K562 (cell line): ENCODE measurements around the gene PLXNA2. TPM values are rescaled to one million over a fixed set of nuclear protein-coding genes. Genes with fewer than 3 reads are reported as not detected.

Experiments
- BMI1 ChIP-seq: fragments of 150-350 bp; IDR thresholded peaks from 2 replicates; pipeline ENCODE4 v1.6.1; 2014; ENCODE audit warnings: low read length
- ETV5 ChIP-seq: sonication (generic); formaldehyde crosslinking; IDR thresholded peaks from 2 replicates; pipeline ENCODE4 v1.4.0; 2020; ENCODE audit warnings: low read depth, mild to moderate bottlenecking, missing genetic modification reagents
- GATA2 ChIP-seq: sonication (generic); formaldehyde crosslinking; IDR thresholded peaks from 2 replicates; pipeline ENCODE4 v1.4.0; 2020; ENCODE audit warnings: mild to moderate bottlenecking, missing genetic modification reagents
- KDM1A ChIP-seq, 2 experiments: fragments of 450-650 bp; IDR thresholded peaks; 2 replicates each; pipeline ENCODE4 v1.6.1; 2016; ENCODE audit warnings: mild to moderate bottlenecking in 2 of 2
- PRDM10 ChIP-seq: fragments of 450-650 bp; IDR thresholded peaks from 2 replicates; pipeline ENCODE4 v1.6.1; 2018; ENCODE audit not compliant: partially characterized antibody
- RCOR1 ChIP-seq, 2 experiments: IDR thresholded peaks; 2 replicates each; pipeline ENCODE4 v1.6.1; 2012; ENCODE audit warnings: low read depth in 2 of 2, low read length in 2 of 2, borderline replicate concordance in 1 of 2, improper control_type of control experiment in 1 of 2
- TFAP4 ChIP-seq: sonication (generic); formaldehyde crosslinking; IDR thresholded peaks from 2 replicates; pipeline ENCODE4 v1.8.0; 2022; ENCODE audit warnings: missing genetic modification reagents, mild to moderate bottlenecking, moderate library complexity, borderline replicate concordance
- YY1 ChIP-seq, 3 experiments: IDR thresholded peaks; 2 replicates each; pipeline ENCODE4 v1.6.1; 2011; ENCODE audit warnings: low read length in 2 of 3, mild to moderate bottlenecking in 2 of 3, moderate library complexity in 2 of 3, borderline replicate concordance in 1 of 3, control low read depth in 1 of 3, low read depth in 1 of 3; ENCODE audit not compliant: insufficient read depth in 3 of 3, insufficient replicate concordance in 2 of 3, control insufficient read depth in 1 of 3, insufficient read length in 1 of 3; ENCODE audit errors: extremely low read depth in 1 of 3
- ZBTB7A ChIP-seq: IDR thresholded peaks from 2 replicates; pipeline ENCODE4 v1.6.1; 2011; ENCODE audit warnings: low read depth, mild to moderate bottlenecking, low read length, moderate library complexity, borderline replicate concordance; ENCODE audit not compliant: control insufficient read depth
- ZNF384 ChIP-seq: IDR thresholded peaks from 2 replicates; pipeline ENCODE4 v1.6.1; 2012; ENCODE audit warnings: low read depth, low read length, improper control_type of control experiment
- polyA plus RNA-seq, 8 experiments: library from polyadenylated mRNA; depleted of rRNA in 4 of 8; stranded (reverse) in 5 of 8; unstranded in 3 of 8; fragments of >200 nt; fragmentation: Nextera tagmentation in 2 of 8; fragmentation: Illumina TruSeq in 1 of 8; extraction: Ambion mirVana in 2 of 8; extraction: Trizol in 1 of 8; gene quantifications; 2 replicates each; pipeline versions ENCODE4 v1.2.1 to v1.2.3, GENCODE V29; 2011 to 2014; ENCODE audit warnings: inconsistent platforms in 1 of 8, missing spikeins in 1 of 8
- total RNA-seq, 7 experiments: library from RNA; depleted of rRNA in 6 of 7; stranded (reverse); fragments of >200 nt in 6 of 7; fragmentation: Illumina TruSeq in 2 of 7; extraction: Trizol in 2 of 7; gene quantifications; 2 replicates each; pipeline versions ENCODE4 v1.2.1 to v1.2.3, GENCODE V29; 2011 to 2021; ENCODE audit warnings: low replicate concordance in 1 of 7
- TF ChIP-seq, protein P1 (sequence below): sonication (generic); formaldehyde crosslinking; IDR thresholded peaks from 2 replicates; pipeline ENCODE4 v1.8.0; 2023; ENCODE audit warnings: missing genetic modification reagents, mild to moderate bottlenecking, borderline replicate concordance
- TF ChIP-seq, protein P2 (sequence below): sonication (generic); formaldehyde crosslinking; IDR thresholded peaks from 2 replicates; pipeline ENCODE4 v1.8.1; 2022; ENCODE audit warnings: missing genetic modification reagents
- TF ChIP-seq, protein P3 (sequence below): IDR thresholded peaks from 2 replicates; pipeline ENCODE4 v1.6.1; 2016; ENCODE audit warnings: missing genetic modification characterization, missing compliant biosample characterization

Gene PLXNA2
- total and polyA plus RNA-seq, 9 of the 15 experiments (the other 6 are each of a cell fraction or from before 2014, with no cell fraction given), result 0.01 to 1.3 (median 0.32) TPM

GRCh38 chr1:208221291-208221622, 22.9 kb downstream of the PLXNA2 start (continued):
- no peak for TF ChIP-seq GATA2 (CRISPR knock-in tag)
- TF ChIP-seq YY1 (IDR thresholded peaks at IDR 0.05; ENCODE audit: borderline replicate concordance in 1 of 3, control insufficient read depth in 1 of 3, extremely low read depth in 1 of 3, insufficient read depth in 3 of 3, insufficient read length in 1 of 3, insufficient replicate concordance in 2 of 3, low read depth in 1 of 3, low read length in 2 of 3), result no peak
- TF ChIP-seq ETV5 (CRISPR knock-in tag), result no peak
- TF ChIP-seq, protein P1, sequence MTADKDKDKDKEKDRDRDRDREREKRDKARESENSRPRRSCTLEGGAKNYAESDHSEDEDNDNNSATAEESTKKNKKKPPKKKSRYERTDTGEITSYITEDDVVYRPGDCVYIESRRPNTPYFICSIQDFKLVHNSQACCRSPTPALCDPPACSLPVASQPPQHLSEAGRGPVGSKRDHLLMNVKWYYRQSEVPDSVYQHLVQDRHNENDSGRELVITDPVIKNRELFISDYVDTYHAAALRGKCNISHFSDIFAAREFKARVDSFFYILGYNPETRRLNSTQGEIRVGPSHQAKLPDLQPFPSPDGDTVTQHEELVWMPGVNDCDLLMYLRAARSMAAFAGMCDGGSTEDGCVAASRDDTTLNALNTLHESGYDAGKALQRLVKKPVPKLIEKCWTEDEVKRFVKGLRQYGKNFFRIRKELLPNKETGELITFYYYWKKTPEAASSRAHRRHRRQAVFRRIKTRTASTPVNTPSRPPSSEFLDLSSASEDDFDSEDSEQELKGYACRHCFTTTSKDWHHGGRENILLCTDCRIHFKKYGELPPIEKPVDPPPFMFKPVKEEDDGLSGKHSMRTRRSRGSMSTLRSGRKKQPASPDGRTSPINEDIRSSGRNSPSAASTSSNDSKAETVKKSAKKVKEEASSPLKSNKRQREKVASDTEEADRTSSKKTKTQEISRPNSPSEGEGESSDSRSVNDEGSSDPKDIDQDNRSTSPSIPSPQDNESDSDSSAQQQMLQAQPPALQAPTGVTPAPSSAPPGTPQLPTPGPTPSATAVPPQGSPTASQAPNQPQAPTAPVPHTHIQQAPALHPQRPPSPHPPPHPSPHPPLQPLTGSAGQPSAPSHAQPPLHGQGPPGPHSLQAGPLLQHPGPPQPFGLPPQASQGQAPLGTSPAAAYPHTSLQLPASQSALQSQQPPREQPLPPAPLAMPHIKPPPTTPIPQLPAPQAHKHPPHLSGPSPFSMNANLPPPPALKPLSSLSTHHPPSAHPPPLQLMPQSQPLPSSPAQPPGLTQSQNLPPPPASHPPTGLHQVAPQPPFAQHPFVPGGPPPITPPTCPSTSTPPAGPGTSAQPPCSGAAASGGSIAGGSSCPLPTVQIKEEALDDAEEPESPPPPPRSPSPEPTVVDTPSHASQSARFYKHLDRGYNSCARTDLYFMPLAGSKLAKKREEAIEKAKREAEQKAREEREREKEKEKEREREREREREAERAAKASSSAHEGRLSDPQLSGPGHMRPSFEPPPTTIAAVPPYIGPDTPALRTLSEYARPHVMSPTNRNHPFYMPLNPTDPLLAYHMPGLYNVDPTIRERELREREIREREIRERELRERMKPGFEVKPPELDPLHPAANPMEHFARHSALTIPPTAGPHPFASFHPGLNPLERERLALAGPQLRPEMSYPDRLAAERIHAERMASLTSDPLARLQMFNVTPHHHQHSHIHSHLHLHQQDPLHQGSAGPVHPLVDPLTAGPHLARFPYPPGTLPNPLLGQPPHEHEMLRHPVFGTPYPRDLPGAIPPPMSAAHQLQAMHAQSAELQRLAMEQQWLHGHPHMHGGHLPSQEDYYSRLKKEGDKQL (CRISPR knock-in tag), result no peak
- TF ChIP-seq, protein P2, sequence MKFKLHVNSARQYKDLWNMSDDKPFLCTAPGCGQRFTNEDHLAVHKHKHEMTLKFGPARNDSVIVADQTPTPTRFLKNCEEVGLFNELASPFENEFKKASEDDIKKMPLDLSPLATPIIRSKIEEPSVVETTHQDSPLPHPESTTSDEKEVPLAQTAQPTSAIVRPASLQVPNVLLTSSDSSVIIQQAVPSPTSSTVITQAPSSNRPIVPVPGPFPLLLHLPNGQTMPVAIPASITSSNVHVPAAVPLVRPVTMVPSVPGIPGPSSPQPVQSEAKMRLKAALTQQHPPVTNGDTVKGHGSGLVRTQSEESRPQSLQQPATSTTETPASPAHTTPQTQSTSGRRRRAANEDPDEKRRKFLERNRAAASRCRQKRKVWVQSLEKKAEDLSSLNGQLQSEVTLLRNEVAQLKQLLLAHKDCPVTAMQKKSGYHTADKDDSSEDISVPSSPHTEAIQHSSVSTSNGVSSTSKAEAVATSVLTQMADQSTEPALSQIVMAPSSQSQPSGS, result no peak
- peak; percentile 40; the same call in 1 of the 2 replicates for TF ChIP-seq ZNF384
- TF ChIP-seq, protein P3, sequence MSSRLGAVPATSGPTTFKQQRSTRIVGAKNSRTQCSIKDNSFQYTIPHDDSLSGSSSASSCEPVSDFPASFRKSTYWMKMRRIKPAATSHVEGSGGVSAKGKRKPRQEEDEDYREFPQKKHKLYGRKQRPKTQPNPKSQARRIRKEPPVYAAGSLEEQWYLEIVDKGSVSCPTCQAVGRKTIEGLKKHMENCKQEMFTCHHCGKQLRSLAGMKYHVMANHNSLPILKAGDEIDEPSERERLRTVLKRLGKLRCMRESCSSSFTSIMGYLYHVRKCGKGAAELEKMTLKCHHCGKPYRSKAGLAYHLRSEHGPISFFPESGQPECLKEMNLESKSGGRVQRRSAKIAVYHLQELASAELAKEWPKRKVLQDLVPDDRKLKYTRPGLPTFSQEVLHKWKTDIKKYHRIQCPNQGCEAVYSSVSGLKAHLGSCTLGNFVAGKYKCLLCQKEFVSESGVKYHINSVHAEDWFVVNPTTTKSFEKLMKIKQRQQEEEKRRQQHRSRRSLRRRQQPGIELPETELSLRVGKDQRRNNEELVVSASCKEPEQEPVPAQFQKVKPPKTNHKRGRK, result peak; percentile 66
- no peak for TF ChIP-seq RCOR1 (IDR thresholded peaks at IDR 0.05; ENCODE audit: borderline replicate concordance in 1 of 2, low read depth in 2 of 2, low read length in 2 of 2)
- TF ChIP-seq PRDM10, result peak; percentile 57
- no peak for TF ChIP-seq BMI1
- 0 out of 2 replicates have a peak, but pooled peaks have one; percentile 22 for TF ChIP-seq ZBTB7A
- TF ChIP-seq TFAP4 (CRISPR knock-in tag), result 0 out of 2 replicates have a peak, but pooled peaks have one; percentile 33
- TF ChIP-seq KDM1A (IDR thresholded peaks at IDR 0.05), result peak in 1 of 2 experiments; percentile 16; a peak in 1 of 4 replicates
